Measurements from ENCODE around the gene SCTR. TPM values are rescaled to one million over a fixed set of nuclear protein-coding genes. Genes with fewer than 3 reads are reported as not detected.
A peak's percentile ranks its signal among the peaks of the same experiment; 100 is the strongest.

SCTR gene
- total RNA-seq (2021) (0.09 to 0.18 TPM in 2 of 3 replicates, not detected in the other), Bru-seq, nascent RNA (percentile 9 among the genes with signal in this experiment)
- long read RNA-seq, experiment 1, partial matches to known transcripts, result 0 of 1 reads
- long read RNA-seq, experiment 1, other reads (novel, unspliced or antisense), result 1 of 1 reads
- long read RNA-seq, experiment 2, result 0 reads
- long read RNA-seq, experiment 3, result 0 reads

- no peaks in the 10 kb centered on the region for H3K9me3 Mint-ChIP-seq
- H3K27me3 Mint-ChIP-seq (ENCODE audit: low read depth), result peaks cover 60% of the 10 kb centered on the region
- no peak within 1 kb of the TSS for H3K27ac Mint-ChIP-seq
- H3K4me3 Mint-ChIP-seq, result peak within 1 kb of the TSS; percentile 74
- ChIA-PET CTCF (interaction anchor here (0.6 to 2.6 kb wide), 5 partner anchors 9 to 48 kb away, joined by 3 to 13 read pairs (median 6); no protein-coding TSS in a partner anchor), POLR2A (no interaction called here)
- peak; percentile 80 for ATAC-seq
- DNase-seq (ENCODE audit: low spot score), result peak; percentile 59
- peaks cover 25% of the 10 kb centered on the region for H3K4me1 Mint-ChIP-seq
- no peaks in the 10 kb centered on the region for H3K36me3 Mint-ChIP-seq
- TF ChIP-seq E2F5 (CRISPR knock-in tag; IDR thresholded peaks at IDR 0.05) (peak; percentile 67; the same call in 1 of the 2 replicates), PRDM15 (CRISPR knock-in tag; IDR thresholded peaks at IDR 0.05) (peak; percentile 29; the same call in 1 of the 2 replicates), ZNF532 (CRISPR knock-in tag; IDR thresholded peaks at IDR 0.05; ENCODE audit: borderline replicate concordance) (no peak), MLX (CRISPR knock-in tag; IDR thresholded peaks at IDR 0.05) (no peak), JUN (CRISPR knock-in tag; IDR thresholded peaks at IDR 0.05) (peak; percentile 46; the same call in 1 of the 2 replicates), TP53 (CRISPR knock-in tag; IDR thresholded peaks at IDR 0.05) (peak; percentile 25; the same call in 1 of the 2 replicates), ETV6 (CRISPR knock-in tag; IDR thresholded peaks at IDR 0.05) (peak; percentile 59; the same call in 1 of the 2 replicates), FOXP4 (CRISPR knock-in tag; IDR thresholded peaks at IDR 0.05) (peak; percentile 73; the same call in 1 of the 2 replicates), ZNF219 (CRISPR knock-in tag; IDR thresholded peaks at IDR 0.05; ENCODE audit: borderline replicate concordance) (no peak), FOXP1 (CRISPR knock-in tag; IDR thresholded peaks at IDR 0.05; ENCODE audit: borderline replicate concordance) (peak; percentile 66; the same call in 1 of the 2 replicates), ZNF263 (CRISPR knock-in tag; IDR thresholded peaks at IDR 0.05; ENCODE audit: low read depth) (peak; percentile 49; the same call in 1 of the 2 replicates), ERG (CRISPR knock-in tag; IDR thresholded peaks at IDR 0.05) (no peak), ZMAT4 (CRISPR knock-in tag; IDR thresholded peaks at IDR 0.05) (no peak), SP1 (CRISPR knock-in tag; conservative IDR thresholded peaks at IDR 0.05) (no peak), HMGXB4 (CRISPR knock-in tag; IDR thresholded peaks at IDR 0.05) (peak; percentile 65), RELA (CRISPR knock-in tag; IDR thresholded peaks at IDR 0.05; ENCODE audit: borderline replicate concordance) (0 out of 2 replicates have a peak, but pooled peaks have one; percentile 28)
Measured at GRCh38 chr2:119523952-119524694, at the start of gene SCTR. SCTR (minus strand) TSS chr2:119524483; CDS start chr2:119524226, 257 bp downstream.
